ENCODE results near the gene EIF1AX.
"Not testable (repeated sequence)": the region's sequence is repeated elsewhere in the genome, so short reads cannot be mapped to it uniquely, and the experiment has no call there.

Gene EIF1AX

DNA sequence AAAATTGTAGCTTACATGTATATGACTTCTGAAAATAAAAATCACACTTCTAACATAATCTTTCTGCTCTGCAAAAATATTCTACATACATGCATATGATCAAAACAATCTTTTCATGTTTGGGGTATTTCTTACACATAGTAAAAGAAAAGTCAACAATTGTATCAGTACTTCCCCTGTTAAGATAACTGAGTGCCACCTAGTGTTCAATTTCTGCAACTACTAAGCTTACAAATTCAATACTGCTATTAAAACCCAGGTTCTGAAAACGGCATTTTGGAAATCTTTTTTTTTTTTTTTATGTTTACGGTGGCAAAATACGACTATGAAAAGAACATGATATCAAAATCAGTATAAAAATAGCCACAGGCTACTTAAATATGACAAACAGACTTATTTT lies 14.2 kb downstream of the EIF1AX start:
- DNase-seq (ENCODE audit: low read depth in 3 of 3): not testable (repeated sequence)

DNA sequence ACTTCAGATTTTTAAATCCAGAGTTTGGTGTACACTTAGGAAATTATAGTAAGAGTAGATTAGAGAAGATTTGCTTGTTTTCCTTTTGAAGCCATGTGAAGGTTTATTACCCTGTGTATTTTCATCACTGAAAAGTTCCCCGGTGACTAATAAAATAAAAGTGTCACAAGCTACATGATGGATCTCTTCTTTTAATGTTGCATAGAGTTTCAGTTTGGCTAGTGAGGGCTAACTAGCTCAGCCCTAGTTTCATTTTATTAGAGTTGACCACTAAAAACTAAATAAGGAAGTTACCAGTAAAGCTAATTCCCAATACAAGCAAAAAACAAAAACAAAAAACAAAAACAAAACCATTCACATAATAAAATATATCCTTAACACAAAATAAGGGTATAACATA lies 14.8 kb downstream of the EIF1AX start:
- not testable (repeated sequence) for DNase-seq (ENCODE audit: low read depth in 3 of 3)

DNA sequence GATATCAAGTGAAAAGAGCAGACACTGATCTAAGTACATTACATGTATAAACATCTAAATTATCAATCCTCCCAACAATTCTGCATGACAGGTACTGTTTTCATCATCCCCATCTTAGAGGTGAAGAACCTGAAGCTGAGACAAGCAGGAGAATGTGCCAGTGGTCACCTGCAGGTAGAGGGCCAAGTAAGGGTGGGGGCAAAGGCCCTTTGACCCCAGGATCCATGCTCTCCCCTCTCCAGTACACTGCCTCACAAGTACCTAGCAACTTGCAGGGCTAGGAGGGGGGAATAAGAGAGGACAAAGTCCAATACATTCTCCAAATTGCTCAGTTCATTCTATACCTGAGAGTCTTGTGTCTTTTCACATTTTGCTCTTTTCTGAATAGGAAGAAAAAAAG lies 16.7 kb downstream of the EIF1AX start:
- DNase-seq (ENCODE audit: low read depth in 3 of 3): no peak

DNA sequence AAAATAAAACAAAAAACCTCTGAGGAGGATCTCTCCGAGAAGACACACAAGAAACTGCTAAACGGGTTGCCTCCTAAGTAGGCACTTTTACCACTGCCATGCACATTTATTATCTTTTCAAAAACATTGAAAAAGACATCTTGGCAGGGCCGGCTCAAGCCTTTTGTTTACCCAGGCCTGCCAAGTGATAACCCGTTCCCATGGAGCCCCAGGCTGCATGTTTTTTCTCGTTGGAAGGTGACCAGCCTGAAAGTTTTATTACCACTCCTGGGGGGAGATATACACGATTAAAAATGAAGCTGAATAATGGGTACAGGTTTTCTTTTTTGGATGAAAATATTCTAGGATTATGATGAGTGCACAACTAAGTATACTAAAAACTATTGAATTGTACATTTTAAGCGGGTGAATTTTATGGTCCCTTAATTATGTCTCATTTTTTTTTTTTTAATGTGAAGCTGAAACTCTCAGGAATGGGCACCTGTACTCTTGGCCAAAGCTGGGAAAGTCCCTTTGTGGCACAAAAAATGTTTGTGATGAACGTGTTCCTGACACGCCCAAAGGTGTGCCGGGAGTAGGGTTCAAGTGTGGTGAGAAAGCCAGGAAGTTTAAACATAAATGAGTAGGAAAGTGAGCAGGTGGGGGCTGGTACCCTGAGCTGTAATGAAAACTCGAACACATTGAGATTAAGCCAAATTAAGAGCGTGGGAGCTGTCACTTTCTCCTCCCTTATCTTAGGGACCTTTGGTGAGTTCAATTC lies 23.4 kb downstream of the EIF1AX start:
- no peak for DNase-seq (ENCODE audit: low read depth in 3 of 3)

DNA sequence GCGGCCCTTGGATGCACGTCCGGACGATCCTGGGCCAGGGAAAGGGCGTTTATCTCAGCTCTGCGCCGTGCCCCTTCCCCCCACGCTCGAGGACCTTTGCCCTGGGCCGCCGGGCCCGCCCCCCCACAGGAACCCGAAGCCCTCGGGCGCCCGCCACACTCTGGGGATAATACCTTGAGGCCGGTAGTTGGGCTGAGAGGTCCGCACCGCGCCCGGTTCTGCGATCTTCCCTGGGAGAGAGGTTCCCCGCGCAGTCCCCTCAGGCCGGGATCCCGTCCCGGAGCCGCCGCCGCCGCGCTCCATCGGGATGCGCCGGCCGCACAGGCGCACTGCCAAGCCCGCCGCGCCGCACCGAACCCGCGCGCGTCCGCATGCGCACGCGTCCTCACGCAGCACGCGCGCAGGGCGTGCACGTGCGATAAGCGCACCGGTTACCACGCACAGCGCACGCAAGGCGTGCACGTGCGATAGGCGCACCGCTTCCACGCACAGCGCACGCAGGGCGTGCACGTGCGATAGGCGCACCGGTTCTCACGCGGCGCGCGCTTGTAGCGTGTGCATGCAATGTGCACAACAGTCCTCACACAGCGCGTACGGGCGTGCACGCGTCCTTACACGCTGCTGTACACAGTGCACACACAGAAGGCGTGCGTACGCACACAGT lies 24.9 kb downstream of the EIF1AX start, which contains the start of gene MAP7D2:
TSS of gene MAP7D2 (minus strand) at position 331 of the 664 bp plus-strand sequence. CDS start at position 303, 28 bp downstream.
- no peak for DNase-seq (ENCODE audit: low read depth in 3 of 3)

DNA sequence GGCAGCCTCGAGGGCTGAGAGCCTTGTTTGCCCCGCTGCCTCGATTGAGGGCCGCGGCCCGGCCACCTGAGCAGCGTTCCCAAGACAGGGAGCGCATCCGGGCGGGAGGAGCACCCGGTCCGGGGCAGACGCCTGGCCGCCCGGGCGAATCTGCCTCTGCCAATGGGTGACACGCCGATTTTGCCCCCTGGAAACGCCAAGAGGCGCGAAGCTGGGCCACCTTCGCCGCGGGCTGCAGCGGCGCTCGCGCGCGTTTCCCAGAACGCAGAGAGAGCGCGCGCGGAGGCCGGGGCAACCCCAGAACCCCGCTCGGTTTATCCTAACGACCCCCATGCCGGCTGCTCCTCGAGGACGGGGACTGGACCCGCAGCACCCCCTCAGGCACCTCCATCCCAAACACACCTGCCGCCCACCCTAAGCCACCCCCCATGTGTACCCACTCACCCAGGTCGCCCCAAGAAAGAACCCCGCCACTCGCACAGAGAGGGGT lies 25.5 kb downstream of the EIF1AX start:
- DNase-seq (ENCODE audit: low read depth in 3 of 3): no peak

DNA sequence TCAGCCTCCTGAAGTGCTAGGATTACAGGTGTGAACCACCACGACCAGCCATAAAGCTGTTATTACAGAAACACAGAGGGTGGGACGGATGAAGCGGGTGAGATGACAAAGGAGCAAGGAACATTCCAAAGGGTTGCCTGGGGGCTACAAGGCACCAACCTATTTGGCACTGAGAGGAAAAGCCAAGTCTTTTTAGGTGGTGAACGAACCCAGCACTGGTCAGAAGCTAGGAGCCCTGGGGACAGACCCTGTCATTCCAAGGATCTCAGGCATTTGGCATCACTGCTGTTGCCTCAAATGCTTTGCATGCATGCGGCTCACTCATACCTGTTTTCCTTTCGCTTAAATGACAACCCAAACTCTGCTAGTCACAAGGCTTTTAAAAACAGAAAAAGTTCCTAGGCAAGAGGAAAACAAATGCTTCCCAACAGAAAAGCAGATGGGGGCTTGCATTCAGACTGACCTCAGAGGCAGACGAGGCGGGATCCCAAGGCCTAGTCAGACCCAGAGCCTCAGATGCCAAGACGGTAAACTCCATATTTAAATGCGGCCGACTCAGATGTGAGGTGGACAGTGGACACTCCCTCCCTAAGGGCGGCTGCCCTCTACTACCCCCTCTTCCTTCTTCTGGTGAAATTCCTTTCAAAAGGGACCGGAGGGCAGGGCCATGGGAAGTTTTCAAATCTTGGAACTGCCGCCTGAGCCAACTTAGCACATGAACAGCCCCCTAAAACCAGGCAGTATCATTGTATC lies 29.4 kb downstream of the EIF1AX start:
- no peak for DNase-seq (ENCODE audit: low read depth in 3 of 3)

DNA sequence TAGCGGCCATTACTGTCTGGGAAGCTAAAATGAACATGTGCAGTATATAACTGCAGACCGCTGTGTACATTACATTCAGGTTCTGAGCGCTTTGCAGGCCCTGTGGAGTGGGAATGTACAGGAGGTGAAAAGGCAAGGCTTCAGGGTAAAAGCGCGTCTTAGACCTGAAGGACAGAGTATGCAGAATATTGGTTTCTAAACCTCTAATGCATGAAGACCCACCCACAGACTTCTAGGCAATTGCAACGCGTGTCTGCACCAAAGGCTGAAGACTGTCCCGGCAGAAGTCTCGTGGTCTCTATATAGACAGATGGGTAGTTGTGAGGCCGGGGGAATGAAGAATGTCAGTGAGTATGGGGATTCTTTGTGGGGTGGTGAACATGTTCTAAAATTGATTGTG lies 30.4 kb downstream of the EIF1AX start:
- DNase-seq (ENCODE audit: low read depth in 3 of 3): no peak

DNA sequence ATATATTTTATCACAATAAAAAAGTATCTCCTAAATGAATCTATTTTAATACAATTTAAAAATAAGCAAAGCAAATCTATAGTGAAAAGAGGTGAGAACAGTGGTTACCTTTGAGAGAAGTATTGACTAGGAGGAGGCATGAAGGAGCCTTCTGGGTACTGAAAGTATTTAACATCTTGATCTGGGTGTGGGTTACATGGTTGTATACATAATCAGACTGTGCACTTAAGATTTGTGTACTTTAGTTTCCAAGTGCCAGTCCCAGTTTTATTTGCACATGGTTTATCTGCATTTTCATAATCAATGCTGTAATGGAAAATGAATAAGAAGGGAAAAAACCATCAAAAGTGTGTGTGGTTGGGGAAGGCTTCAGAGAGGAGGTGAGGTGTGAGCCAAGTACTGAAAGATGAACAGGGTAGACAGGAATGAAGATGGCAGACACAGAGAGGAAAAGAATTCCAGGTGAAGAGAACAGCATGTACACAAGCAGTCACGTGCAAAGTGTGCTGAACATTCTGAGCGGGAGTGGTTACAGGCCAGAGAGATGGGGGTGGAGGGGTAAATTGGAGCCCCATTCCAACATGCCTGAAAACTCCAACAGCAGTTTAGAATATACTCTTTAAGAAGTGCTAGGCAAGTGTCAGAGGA lies 39.6 kb downstream of the EIF1AX start:
- no peak for DNase-seq (ENCODE audit: low read depth in 3 of 3)

DNA sequence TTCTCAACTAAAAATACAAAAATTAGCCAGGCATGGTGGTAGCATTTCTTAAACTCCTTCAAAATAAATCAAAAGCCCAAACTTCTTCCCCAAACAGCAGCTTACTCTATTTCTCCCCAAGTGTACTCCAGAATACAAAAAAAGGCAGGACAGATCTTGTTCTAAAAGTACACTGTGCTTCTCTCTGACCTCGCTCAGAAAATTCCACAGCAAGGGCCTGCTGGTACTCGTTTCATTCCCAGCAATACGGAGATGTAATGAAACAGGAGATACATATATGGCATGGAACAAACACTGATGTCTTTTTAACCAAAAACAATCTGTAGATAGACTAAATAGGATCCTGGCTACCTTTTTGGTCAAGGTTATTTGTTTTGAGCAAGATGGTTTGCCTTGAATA lies 50.1 kb downstream of the EIF1AX start:
- DNase-seq (ENCODE audit: low read depth in 3 of 3): no peak

DNA sequence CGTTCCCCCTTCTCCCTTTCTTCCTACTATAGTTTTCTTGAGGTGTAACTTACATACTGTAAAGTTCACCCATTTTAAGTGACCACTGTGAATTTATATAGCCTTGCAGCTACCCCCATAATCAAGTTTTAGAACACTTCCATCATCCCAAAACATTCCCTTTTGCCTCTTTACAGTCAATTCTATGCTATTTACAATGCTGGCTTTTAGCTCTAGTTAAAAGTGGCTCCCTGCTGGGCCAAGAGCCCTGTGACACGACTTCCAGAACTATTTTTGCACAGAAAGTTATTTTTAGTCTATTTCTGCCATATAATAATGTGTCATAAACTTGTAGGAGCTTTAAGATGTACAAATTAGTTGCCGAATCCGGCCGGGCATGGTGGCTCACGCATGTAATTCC lies 51.8 kb downstream of the EIF1AX start:
- no peak for DNase-seq (ENCODE audit: low read depth in 3 of 3)

DNA sequence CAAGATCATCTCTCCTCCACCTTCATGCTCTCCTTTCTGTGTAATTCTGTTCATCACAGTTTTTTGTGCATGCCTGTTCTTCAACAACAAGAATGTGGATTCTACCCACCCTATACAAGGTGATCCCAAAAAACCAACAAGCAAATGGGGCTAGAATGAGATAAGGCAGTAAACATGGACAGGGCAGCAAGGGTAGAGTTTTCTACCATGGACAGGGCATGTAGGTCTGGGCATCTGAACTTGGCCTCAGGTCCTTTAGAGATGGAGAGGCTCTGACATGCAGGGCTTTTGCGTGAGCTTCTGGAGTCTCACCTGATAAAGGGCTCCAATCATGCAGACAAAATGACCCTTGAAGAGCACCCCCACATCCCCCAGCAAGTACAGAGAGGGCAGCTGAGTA lies 61.4 kb downstream of the EIF1AX start:
- DNase-seq (ENCODE audit: low read depth in 3 of 3): no peak
